ENCODE data around the gene ZDHHC16. TPM values are rescaled to one million over a fixed set of nuclear protein-coding genes. Genes with fewer than 3 reads are reported as not detected.

ZDHHC16 gene
- total and polyA plus RNA-seq, 10 of the 15 experiments (the other 5 are each of a cell fraction or from before 2014, with no cell fraction given), result 16.8 to 63.1 (median 29.8) TPM

DNA sequence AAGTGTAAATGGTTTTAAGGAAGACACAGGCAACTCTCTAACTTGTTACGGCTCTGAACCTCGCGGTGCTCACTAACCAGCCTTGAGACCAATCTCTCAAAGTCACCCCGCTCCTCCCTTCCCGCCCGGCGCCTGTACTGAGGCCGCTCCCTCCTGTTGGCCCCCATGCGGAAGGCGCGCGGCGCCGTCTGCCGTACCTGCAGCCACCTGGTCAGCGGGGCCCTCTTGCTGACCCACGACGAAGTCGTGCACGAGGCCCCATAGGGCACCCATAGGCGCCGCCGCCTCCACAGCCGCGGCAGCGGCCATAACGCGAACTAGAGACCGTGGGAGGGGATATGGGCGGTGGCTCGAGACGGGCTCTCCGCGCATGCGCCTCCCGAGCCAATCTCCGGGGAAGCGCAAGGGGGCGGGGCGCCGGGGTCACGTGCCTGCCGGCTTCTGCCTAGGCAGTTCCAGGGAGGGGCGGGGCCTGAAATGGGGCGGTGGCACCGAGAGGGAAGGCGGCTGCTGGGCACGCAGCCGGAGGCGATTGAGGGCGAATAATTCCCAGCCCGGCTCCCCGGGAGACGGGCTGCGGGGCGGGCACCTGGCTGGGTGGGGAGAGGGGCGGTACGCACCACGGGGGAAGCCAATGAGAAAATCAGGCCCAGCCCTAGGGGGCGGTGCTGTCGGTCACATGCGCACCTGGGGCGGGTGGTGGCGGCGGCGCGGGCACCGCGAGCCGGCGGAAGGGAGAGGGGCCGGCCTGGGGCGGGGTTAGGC is 52.3 kb downstream of the ZDHHC16 start, which contains the start of gene MMS19 (continued):
- peak; percentile 89; the same call in 1 of the 2 replicates for TF ChIP-seq ATF3 (IDR thresholded peaks at IDR 0.05; ENCODE audit: borderline replicate concordance, extremely low read depth, low read depth, low read length)
- TF ChIP-seq RCOR1 (conservative IDR thresholded peaks at IDR 0.05; ENCODE audit: low read depth, low read length), result no peak
- TF ChIP-seq MYB (IDR thresholded peaks at IDR 0.05; ENCODE audit: borderline replicate concordance, low read depth, low read length), result no peak
- no peak for TF ChIP-seq CHD1 (IDR thresholded peaks at IDR 0.05; ENCODE audit: low read depth, low read length)
- no peak for TF ChIP-seq YBX1 (IDR thresholded peaks at IDR 0.05)
- no peak for TF ChIP-seq CHD4 (IDR thresholded peaks at IDR 0.05)
- TF ChIP-seq LARP7 (IDR thresholded peaks at IDR 0.05), result peak; percentile 94; the same call in 1 of the 2 replicates
- no peak for TF ChIP-seq IRF5 (IDR thresholded peaks at IDR 0.05; ENCODE audit: borderline replicate concordance)
- no peak for TF ChIP-seq EP300 (IDR thresholded peaks at IDR 0.05; ENCODE audit: borderline replicate concordance in 1 of 2, control insufficient read depth in 1 of 2, low read depth in 2 of 2, low read length in 2 of 2)
- TF ChIP-seq CREM (IDR thresholded peaks at IDR 0.05; ENCODE audit: low read depth), result peak; percentile 59; the same call in 1 of the 2 replicates
- TF ChIP-seq STAT3 (IDR thresholded peaks at IDR 0.05; ENCODE audit: low read depth, low read length), result no peak
- TF ChIP-seq YY1 (IDR thresholded peaks at IDR 0.05; ENCODE audit: low read depth, low read length), result peak; percentile 96
- TF ChIP-seq, protein P1, sequence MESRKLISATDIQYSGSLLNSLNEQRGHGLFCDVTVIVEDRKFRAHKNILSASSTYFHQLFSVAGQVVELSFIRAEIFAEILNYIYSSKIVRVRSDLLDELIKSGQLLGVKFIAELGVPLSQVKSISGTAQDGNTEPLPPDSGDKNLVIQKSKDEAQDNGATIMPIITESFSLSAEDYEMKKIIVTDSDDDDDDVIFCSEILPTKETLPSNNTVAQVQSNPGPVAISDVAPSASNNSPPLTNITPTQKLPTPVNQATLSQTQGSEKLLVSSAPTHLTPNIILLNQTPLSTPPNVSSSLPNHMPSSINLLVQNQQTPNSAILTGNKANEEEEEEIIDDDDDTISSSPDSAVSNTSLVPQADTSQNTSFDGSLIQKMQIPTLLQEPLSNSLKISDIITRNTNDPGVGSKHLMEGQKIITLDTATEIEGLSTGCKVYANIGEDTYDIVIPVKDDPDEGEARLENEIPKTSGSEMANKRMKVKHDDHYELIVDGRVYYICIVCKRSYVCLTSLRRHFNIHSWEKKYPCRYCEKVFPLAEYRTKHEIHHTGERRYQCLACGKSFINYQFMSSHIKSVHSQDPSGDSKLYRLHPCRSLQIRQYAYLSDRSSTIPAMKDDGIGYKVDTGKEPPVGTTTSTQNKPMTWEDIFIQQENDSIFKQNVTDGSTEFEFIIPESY (IDR thresholded peaks at IDR 0.05), result no peak
- TF ChIP-seq, protein P2, sequence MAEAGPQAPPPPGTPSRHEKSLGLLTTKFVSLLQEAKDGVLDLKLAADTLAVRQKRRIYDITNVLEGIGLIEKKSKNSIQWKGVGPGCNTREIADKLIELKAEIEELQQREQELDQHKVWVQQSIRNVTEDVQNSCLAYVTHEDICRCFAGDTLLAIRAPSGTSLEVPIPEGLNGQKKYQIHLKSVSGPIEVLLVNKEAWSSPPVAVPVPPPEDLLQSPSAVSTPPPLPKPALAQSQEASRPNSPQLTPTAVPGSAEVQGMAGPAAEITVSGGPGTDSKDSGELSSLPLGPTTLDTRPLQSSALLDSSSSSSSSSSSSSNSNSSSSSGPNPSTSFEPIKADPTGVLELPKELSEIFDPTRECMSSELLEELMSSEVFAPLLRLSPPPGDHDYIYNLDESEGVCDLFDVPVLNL (IDR thresholded peaks at IDR 0.05; ENCODE audit: low read depth, low read length), result no peak
- TF ChIP-seq, protein P3, sequence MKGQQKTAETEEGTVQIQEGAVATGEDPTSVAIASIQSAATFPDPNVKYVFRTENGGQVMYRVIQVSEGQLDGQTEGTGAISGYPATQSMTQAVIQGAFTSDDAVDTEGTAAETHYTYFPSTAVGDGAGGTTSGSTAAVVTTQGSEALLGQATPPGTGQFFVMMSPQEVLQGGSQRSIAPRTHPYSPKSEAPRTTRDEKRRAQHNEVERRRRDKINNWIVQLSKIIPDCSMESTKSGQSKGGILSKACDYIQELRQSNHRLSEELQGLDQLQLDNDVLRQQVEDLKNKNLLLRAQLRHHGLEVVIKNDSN (IDR thresholded peaks at IDR 0.05; ENCODE audit: borderline replicate concordance, extremely low read length, insufficient read depth, low read depth, low read length), result peak; percentile 89
- TF ChIP-seq CTCF (IDR thresholded peaks at IDR 0.05 in 2 of 3, conservative IDR thresholded peaks at IDR 0.05 in 1 of 3; ENCODE audit: control insufficient read depth in 2 of 3, extremely low read depth in 1 of 3, insufficient read depth in 1 of 3, low read depth in 3 of 3, low read length in 3 of 3), result no peak
- peak; percentile 74 for TF ChIP-seq NRF1 (conservative IDR thresholded peaks at IDR 0.05; ENCODE audit: low read depth, low read length)
- TF ChIP-seq CBFB (IDR thresholded peaks at IDR 0.05; ENCODE audit: low read depth), result peak; percentile 45; the same call in 1 of the 2 replicates
- TF ChIP-seq MTA2 (IDR thresholded peaks at IDR 0.05; ENCODE audit: low read depth), result no peak
- TF ChIP-seq SMC3 (IDR thresholded peaks at IDR 0.05; ENCODE audit: borderline replicate concordance, low read length), result no peak
- no peak for TF ChIP-seq FOS (IDR thresholded peaks at IDR 0.05; ENCODE audit: borderline replicate concordance, extremely low read depth, insufficient read length)
- 0 out of 2 replicates have a peak, but pooled peaks have one; percentile 11 for TF ChIP-seq PAX5 (IDR thresholded peaks at IDR 0.05; ENCODE audit: borderline replicate concordance, low read depth, low read length)

Data from GM12878 (cell line).